H9 (cell line): ENCODE results near the gene AEN. TPM values are rescaled to one million over a fixed set of nuclear protein-coding genes. Genes with fewer than 3 reads are reported as not detected.

Source experiments
- DNase-seq: peaks from one replicate; pipeline ENCODE4 v3.0.0-alpha.2; 2017
- H2AFZ ChIP-seq: one replicate; pipeline ENCODE4 v1.6.1; 2013; ENCODE audit warnings: mild to moderate bottlenecking, low read length, control low read depth, moderate library complexity
- H2AK5ac ChIP-seq: 2 replicates; pipeline ENCODE4 v1.6.1; 2013; ENCODE audit warnings: low read length, control low read depth, mixed read lengths; ENCODE audit not compliant: insufficient read length
- H2BK120ac ChIP-seq: one replicate; pipeline ENCODE4 v1.6.1; 2013; ENCODE audit warnings: low read depth, mild to moderate bottlenecking, low read length, control low read depth, inconsistent platforms; ENCODE audit not compliant: poor library complexity, severe bottlenecking
- H2BK12ac ChIP-seq: 2 replicates; pipeline ENCODE4 v1.6.1; 2013; ENCODE audit warnings: low read length, control low read depth, mixed read lengths, low read depth; ENCODE audit not compliant: insufficient read length
- H2BK15ac ChIP-seq: 2 replicates; pipeline ENCODE4 v1.6.1; 2013; ENCODE audit warnings: low read depth, low read length, control low read depth
- H2BK20ac ChIP-seq: one replicate; pipeline ENCODE4 v1.6.1; 2013; ENCODE audit warnings: low read depth, mild to moderate bottlenecking, low read length, control low read depth, inconsistent platforms; ENCODE audit not compliant: poor library complexity, severe bottlenecking
- H2BK5ac ChIP-seq: 2 replicates; pipeline ENCODE4 v1.6.1; 2013; ENCODE audit warnings: low read length, control low read depth, mixed read lengths; ENCODE audit not compliant: insufficient read length
- H3K14ac ChIP-seq: 2 replicates; pipeline ENCODE4 v1.6.1; 2013; ENCODE audit warnings: low read length, control low read depth; ENCODE audit not compliant: insufficient read depth
- H3K18ac ChIP-seq: 2 replicates; pipeline ENCODE4 v1.6.1; 2013; ENCODE audit warnings: low read depth, mild to moderate bottlenecking, mixed read lengths, low read length, control low read depth; ENCODE audit not compliant: insufficient read length
- H3K23ac ChIP-seq: 2 replicates; pipeline ENCODE4 v1.6.1; 2013; ENCODE audit warnings: low read length, control low read depth, mixed read lengths, low read depth; ENCODE audit not compliant: insufficient read length
- H3K23me2 ChIP-seq: 2 replicates; pipeline ENCODE4 v1.6.1; 2013; ENCODE audit warnings: low read depth, mild to moderate bottlenecking, mixed read lengths, low read length, control low read depth; ENCODE audit not compliant: insufficient read length, poor library complexity, severe bottlenecking
- H3K27ac ChIP-seq: 2 replicates; pipeline ENCODE4 v1.5.1; 2013; ENCODE audit warnings: low read length, control low read depth, mixed read lengths, low read depth; ENCODE audit not compliant: insufficient read length
- H3K27me3 ChIP-seq: 2 replicates; pipeline ENCODE4 v1.6.1; 2013; ENCODE audit warnings: low read length, control low read depth, inconsistent platforms; ENCODE audit not compliant: insufficient read depth
- H3K4ac ChIP-seq: 2 replicates; pipeline ENCODE4 v1.6.1; 2013; ENCODE audit warnings: low read depth, mild to moderate bottlenecking, control low read depth, inconsistent platforms, low read length, moderate library complexity
- H3K4me1 ChIP-seq: 2 replicates; pipeline ENCODE4 v1.6.1; 2013; ENCODE audit warnings: low read length, control low read depth, inconsistent platforms; ENCODE audit not compliant: insufficient read depth
- H3K4me2 ChIP-seq: 2 replicates; pipeline ENCODE4 v1.6.1; 2013; ENCODE audit warnings: low read length, control low read depth, mixed read lengths; ENCODE audit not compliant: insufficient read length, insufficient read depth
- H3K56ac ChIP-seq: 2 replicates; pipeline ENCODE4 v1.6.1; 2013; ENCODE audit warnings: low read depth, mild to moderate bottlenecking, mixed read lengths, low read length, control low read depth; ENCODE audit not compliant: insufficient read length
- H3K79me1 ChIP-seq: 2 replicates; pipeline ENCODE4 v1.6.1; 2013; ENCODE audit warnings: low read depth, mild to moderate bottlenecking, moderate library complexity, low read length, control low read depth, inconsistent platforms; ENCODE audit not compliant: insufficient read depth, poor library complexity, severe bottlenecking
- H3K79me2 ChIP-seq: 2 replicates; pipeline ENCODE4 v1.6.1; 2013; ENCODE audit warnings: low read length, control low read depth, inconsistent platforms; ENCODE audit not compliant: insufficient read depth
- H3K9ac ChIP-seq: 2 replicates; pipeline ENCODE4 v1.6.1; 2013; ENCODE audit warnings: low read length, control low read depth, mixed read lengths; ENCODE audit not compliant: insufficient read length; ENCODE audit errors: extremely low read depth
- H3K9me3 ChIP-seq: one replicate; pipeline ENCODE4 v1.6.1; 2013; ENCODE audit warnings: low read depth, low read length, inconsistent platforms; ENCODE audit not compliant: control insufficient read depth
- H3T11ph ChIP-seq: one replicate; pipeline ENCODE4 v1.6.1; 2013; ENCODE audit warnings: mild to moderate bottlenecking, low read length, control low read depth, inconsistent platforms
- H4K20me1 ChIP-seq: one replicate; pipeline ENCODE4 v1.6.1; 2013; ENCODE audit not compliant: control insufficient read depth, insufficient read length, insufficient read depth
- H4K5ac ChIP-seq: 2 replicates; pipeline ENCODE4 v1.6.1; 2013; ENCODE audit warnings: low read depth, mild to moderate bottlenecking, mixed read lengths, low read length, control low read depth; ENCODE audit not compliant: insufficient read length
- H4K8ac ChIP-seq: replicated peaks from 2 replicates; pipeline ENCODE4 v1.6.1; 2013; ENCODE audit warnings: low read length, control low read depth, mixed read lengths, low read depth; ENCODE audit not compliant: insufficient read length
- H4K91ac ChIP-seq: 2 replicates; pipeline ENCODE4 v1.6.1; 2013; ENCODE audit warnings: low read depth, mild to moderate bottlenecking, moderate library complexity, mixed read lengths, low read length, control low read depth; ENCODE audit not compliant: insufficient read length
- H3K27ac Mint-ChIP-seq, 3 experiments: 2 replicates in 2 of 3; 3 replicates in 1 of 3; pipeline ENCODE4 v1.8.0; 2020 to 2021; ENCODE audit warnings: mixed read lengths in 3 of 3, mild to moderate bottlenecking in 1 of 3, moderate library complexity in 1 of 3
- H3K27me3 Mint-ChIP-seq: 2 replicates; pipeline ENCODE4 v1.8.0; 2021; ENCODE audit warnings: low read depth, mild to moderate bottlenecking, moderate library complexity, mixed read lengths
- H3K36me3 Mint-ChIP-seq, 3 experiments: 2 replicates in 2 of 3; 3 replicates in 1 of 3; pipeline ENCODE4 v1.8.0; 2020 to 2021; ENCODE audit warnings: low read depth in 3 of 3, mixed read lengths in 3 of 3; ENCODE audit not compliant: insufficient read depth in 1 of 3
- H3K4me1 Mint-ChIP-seq, 2 experiments: 2 replicates each; pipeline ENCODE4 v1.8.0; 2020; ENCODE audit warnings: mixed read lengths in 2 of 2
- H3K4me3 Mint-ChIP-seq, 2 experiments: 2 replicates in 1 of 2; 3 replicates in 1 of 2; pipeline ENCODE4 v1.8.0; 2020 to 2021; ENCODE audit warnings: mild to moderate bottlenecking in 2 of 2, mixed read lengths in 2 of 2, moderate library complexity in 1 of 2
- H3K9me3 Mint-ChIP-seq, 2 experiments: 2 replicates in 1 of 2; 3 replicates in 1 of 2; pipeline ENCODE4 v1.8.0; 2020; ENCODE audit warnings: mild to moderate bottlenecking in 2 of 2, mixed read lengths in 2 of 2, moderate library complexity in 1 of 2
- WGBS: extraction: QIAGEN DNeasy Blood & Tissue Kit; methylation state at CpG from one replicate; pipeline ENCODE4 v1.1.7; 2013; ENCODE audit warnings: missing lambda C conversion rate, low lambda C conversion rate, mixed read lengths; ENCODE audit not compliant: insufficient read length; ENCODE audit errors: extremely low coverage; 5-methylcytosine and 5-hydroxymethylcytosine counted together
- total RNA-seq: library from RNA; stranded (reverse); gene quantifications from 2 replicates; pipeline ENCODE4 v1.2.1, GENCODE V29; 2021
- TF ChIP-seq, protein P1 (sequence below): fragments of 200-600 bp; sonication (generic); conservative IDR thresholded peaks from 3 replicates; pipeline ENCODE4 v1.8.0; 2021; ENCODE audit warnings: antibody characterized with exemption, mild to moderate bottlenecking

AEN gene
- total RNA-seq, 1 experiment from 2014 or later = 132 TPM

DNA sequence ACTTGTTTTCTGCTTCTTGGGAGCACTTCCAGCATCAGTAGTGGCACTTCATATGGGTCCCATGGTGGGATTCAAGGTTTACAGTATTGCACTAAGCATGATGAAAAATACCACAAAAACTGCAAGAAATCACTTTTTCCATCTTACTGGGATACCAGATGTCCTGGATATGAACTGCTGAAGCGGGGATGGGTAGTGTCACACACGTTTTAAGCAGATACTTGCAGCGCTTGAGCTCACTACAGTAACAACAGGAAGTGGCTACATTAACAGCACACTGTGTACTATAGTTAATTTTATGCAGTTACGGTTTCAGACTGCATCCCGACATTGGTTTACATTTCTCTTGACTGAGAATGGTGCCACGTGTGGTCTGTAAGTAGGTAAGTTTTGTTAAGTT is 14.2 kb downstream of the AEN start:
- no peak overlapping the region for H3K14ac ChIP-seq
- no peak overlapping the region for H3K56ac ChIP-seq
- H4K91ac ChIP-seq = no peak overlapping the region
- no peak overlapping the region for H3K4me3 Mint-ChIP-seq
- no peak overlapping the region for H2AK5ac ChIP-seq
- H3K4ac ChIP-seq = no peak overlapping the region
- H3K36me3 Mint-ChIP-seq = peaks cover 22 to 50% (median 28%) of the 10 kb centered on the region in 3 experiments
- no peak overlapping the region for H2BK12ac ChIP-seq
- TF ChIP-seq, protein P1, sequence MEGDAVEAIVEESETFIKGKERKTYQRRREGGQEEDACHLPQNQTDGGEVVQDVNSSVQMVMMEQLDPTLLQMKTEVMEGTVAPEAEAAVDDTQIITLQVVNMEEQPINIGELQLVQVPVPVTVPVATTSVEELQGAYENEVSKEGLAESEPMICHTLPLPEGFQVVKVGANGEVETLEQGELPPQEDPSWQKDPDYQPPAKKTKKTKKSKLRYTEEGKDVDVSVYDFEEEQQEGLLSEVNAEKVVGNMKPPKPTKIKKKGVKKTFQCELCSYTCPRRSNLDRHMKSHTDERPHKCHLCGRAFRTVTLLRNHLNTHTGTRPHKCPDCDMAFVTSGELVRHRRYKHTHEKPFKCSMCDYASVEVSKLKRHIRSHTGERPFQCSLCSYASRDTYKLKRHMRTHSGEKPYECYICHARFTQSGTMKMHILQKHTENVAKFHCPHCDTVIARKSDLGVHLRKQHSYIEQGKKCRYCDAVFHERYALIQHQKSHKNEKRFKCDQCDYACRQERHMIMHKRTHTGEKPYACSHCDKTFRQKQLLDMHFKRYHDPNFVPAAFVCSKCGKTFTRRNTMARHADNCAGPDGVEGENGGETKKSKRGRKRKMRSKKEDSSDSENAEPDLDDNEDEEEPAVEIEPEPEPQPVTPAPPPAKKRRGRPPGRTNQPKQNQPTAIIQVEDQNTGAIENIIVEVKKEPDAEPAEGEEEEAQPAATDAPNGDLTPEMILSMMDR = no peak
- H2BK15ac ChIP-seq = no peak overlapping the region
- H4K5ac ChIP-seq = no peak overlapping the region
- no peaks in the 10 kb centered on the region for H4K20me1 ChIP-seq
- peaks cover 5% of the 10 kb centered on the region for H3K23me2 ChIP-seq
- H3T11ph ChIP-seq = no peak overlapping the region
- no peaks in the 10 kb centered on the region for H3K9me3 ChIP-seq
- H3K4me2 ChIP-seq = no peak overlapping the region
- H3K27ac Mint-ChIP-seq = no peak overlapping the region
- H3K27ac ChIP-seq = no peak overlapping the region
- H3K4me1 ChIP-seq = peaks cover 10% of the 10 kb centered on the region; the same call in 1 of the 2 replicates
- H3K27me3 ChIP-seq = no peaks in the 10 kb centered on the region
- H3K23ac ChIP-seq = no peak overlapping the region
- no peak overlapping the region for H4K8ac ChIP-seq
- H2BK120ac ChIP-seq = no peak overlapping the region
- no peak overlapping the region for H2BK20ac ChIP-seq
- H3K4me1 Mint-ChIP-seq = peaks cover 37 to 43% of the 10 kb centered on the region in 2 experiments
- H3K9ac ChIP-seq = no peak overlapping the region
- no peaks in the 10 kb centered on the region for H3K9me3 Mint-ChIP-seq
- no peak for DNase-seq
- peaks cover 4% of the 10 kb centered on the region for H3K27me3 Mint-ChIP-seq
- no peak overlapping the region for H2AFZ ChIP-seq
- H2BK5ac ChIP-seq = no peak overlapping the region
- no peaks in the 10 kb centered on the region for H3K79me2 ChIP-seq
- H3K18ac ChIP-seq = no peak overlapping the region
- H3K79me1 ChIP-seq = no peaks in the 10 kb centered on the region
- WGBS = no CpG with 5 or more reads among the region's 6 CpGs
